GM12873 (cell line): ENCODE measurements around the gene NAP1L4.

Source experiments
- TF ChIP-seq, protein P1 (sequence below): IDR thresholded peaks from 2 replicates; pipeline ENCODE4 v1.5.1; 2012; ENCODE audit warnings: low read depth, mild to moderate bottlenecking, moderate library complexity, low read length, control low read depth; ENCODE audit not compliant: insufficient read depth; ENCODE audit errors: missing control alignments

Gene NAP1L4

GRCh38 chr11:2926611-2927051 lies 65.5 kb downstream of the NAP1L4 start:
- TF ChIP-seq, protein P1, sequence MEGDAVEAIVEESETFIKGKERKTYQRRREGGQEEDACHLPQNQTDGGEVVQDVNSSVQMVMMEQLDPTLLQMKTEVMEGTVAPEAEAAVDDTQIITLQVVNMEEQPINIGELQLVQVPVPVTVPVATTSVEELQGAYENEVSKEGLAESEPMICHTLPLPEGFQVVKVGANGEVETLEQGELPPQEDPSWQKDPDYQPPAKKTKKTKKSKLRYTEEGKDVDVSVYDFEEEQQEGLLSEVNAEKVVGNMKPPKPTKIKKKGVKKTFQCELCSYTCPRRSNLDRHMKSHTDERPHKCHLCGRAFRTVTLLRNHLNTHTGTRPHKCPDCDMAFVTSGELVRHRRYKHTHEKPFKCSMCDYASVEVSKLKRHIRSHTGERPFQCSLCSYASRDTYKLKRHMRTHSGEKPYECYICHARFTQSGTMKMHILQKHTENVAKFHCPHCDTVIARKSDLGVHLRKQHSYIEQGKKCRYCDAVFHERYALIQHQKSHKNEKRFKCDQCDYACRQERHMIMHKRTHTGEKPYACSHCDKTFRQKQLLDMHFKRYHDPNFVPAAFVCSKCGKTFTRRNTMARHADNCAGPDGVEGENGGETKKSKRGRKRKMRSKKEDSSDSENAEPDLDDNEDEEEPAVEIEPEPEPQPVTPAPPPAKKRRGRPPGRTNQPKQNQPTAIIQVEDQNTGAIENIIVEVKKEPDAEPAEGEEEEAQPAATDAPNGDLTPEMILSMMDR = no peak

DNA sequence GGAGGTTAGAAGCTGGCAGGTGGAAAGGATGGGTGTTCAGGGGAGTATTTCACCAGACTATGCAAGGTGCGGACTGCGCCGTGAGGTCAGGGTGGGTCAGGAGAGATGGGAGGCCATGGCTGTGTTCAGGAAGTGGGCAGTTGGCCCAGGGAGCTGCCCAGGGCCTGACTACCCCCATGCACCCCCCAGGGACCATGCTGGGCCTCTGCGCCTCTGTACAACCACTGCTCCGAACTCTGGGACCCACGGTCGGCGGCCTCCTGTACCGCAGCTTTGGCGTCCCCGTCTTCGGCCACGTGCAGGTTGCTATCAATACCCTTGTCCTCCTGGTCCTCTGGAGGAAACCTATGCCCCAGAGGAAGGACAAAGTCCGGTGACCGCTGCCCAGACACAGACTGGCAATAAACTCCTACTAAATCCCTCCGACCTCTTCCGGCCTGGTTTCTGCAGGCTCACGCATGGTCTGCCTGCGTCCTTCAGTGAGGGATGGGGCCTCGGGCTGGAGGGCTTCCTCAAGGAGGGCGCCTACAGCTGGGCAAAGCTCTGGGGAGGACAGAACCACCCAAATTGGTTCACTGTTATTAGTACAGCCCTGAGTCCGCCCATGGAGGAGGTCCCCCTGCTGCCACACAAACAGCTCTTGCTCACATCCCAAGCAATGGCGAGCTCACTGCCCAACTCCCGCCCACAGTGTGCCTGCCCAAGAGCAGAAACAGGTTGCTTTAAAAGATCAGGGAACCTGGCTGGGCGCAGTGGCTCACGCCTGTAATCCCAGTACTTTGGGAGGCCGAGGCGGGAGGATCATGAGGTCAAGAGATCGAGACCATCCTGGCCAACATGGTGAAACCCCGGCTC lies 67.1 kb downstream of the NAP1L4 start:
- TF ChIP-seq, protein P1 = no peak

GRCh38 chr11:2924381-2924780 lies 67.7 kb downstream of the NAP1L4 start:
- TF ChIP-seq, protein P1 = no peak

DNA sequence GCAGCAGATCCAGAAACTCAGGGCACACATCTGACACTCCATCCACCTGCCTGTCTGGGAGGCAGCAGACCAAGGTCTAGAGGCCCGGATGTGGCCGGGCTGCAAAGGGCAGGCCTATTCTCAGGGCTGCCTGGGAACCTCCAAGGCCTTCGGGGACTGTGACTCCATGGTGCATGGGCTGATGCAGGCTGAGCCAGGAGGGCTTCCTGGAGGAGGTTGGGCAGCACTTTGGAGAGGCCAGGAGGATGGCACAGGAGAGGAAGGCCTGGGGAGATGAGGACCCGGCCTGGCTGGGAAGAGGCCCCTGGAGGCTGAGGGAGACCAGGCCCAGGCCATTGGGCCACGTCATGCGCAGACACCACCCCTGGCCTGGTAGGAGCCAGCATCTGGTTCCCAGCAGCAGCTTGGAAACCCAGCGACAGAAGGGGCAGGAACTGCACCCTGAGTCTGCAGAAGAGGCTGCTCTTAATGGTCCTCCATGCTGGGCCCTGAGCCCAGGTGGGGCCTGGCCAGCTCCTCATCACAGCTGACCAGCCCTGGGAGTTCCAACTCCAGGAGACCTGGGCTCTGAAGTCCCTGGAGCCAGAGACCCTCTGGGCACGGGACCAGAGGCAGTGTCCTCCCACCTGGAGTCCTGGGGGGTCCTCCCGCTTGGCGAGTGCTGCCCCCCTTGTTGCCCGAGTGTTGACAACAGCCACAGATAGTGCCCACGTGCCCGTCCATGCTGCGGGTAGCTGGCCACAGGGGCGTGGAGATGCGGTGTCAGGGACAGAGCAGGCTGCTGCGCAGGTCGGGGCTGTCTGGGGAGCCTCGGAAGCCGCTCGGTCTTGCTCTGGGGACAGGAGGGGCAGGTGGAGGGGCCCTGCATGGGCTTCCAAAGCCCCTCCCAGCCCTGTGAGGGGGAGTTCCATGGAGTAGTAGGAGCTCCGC lies 68.4 kb downstream of the NAP1L4 start:
- TF ChIP-seq, protein P1 = no peak

GRCh38 chr11:2922655-2923054 lies 69.5 kb downstream of the NAP1L4 start:
- TF ChIP-seq, protein P1 = no peak

DNA sequence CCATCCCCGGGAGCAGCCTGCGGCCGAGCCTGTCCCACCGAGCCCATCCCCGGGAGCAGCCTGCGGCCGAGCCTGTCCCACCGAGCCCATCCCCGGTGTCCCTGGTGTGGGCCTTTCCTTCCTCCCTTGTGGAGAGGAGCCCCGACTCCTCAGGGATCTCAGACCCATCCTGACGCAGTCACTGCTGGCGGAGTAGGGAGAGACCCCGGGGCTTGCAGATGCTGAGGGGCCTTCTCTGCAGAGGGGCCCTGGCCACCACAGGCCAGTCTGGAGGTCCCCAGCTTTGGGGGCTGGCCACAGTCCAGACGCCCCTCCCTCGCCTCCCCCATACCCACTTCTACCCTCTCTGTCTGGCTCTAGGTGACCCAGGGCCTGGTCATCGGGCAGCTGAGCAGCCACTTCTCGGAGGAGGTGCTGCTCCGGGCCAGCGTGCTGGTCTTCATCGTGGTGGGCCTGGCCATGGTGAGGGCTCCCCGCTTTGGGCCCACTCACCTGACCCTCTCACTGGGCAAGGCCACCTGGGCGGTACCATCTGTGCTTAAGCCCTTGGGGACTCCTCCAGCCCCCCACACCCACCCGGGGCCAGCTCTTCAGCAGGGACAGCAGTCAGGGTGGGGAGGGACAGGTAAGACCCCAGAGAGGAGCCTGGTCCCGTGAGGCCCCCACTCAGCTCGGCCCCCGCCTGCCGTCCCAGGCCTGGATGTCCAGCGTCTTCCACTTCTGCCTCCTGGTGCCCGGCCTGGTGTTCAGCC lies 70.2 kb downstream of the NAP1L4 start:
- TF ChIP-seq, protein P1 = no peak
